ENCODE data around the gene MAPK10.
"Not testable (repeated sequence)": the region's sequence is repeated elsewhere in the genome, so short reads cannot be mapped to it uniquely, and the experiment has no call there.

The MAPK10 gene

GRCh38 chr4:86338521-86338920 is 21.3 kb downstream of the MAPK10 start:
- no peak for DNase-seq

- DNase-seq, result no peak
These were observed 25.7 kb downstream of the MAPK10 start for GRCh38 chr4:86334020-86334750.

GRCh38 chr4:86333236-86333635 is 26.6 kb downstream of the MAPK10 start:
- DNase-seq, result no peak

GRCh38 chr4:86330961-86331742 is 28.7 kb downstream of the MAPK10 start:
- DNase-seq, result no peak

GRCh38 chr4:86330411-86330810 is 29.4 kb downstream of the MAPK10 start:
- not testable (repeated sequence) for DNase-seq

- DNase-seq, result no peak
These were observed 30.4 kb downstream of the MAPK10 start for GRCh38 chr4:86329431-86329830.

GRCh38 chr4:86326400-86326799 is 33.5 kb downstream of the MAPK10 start:
- no peak for DNase-seq

- DNase-seq, result no peak
These were observed 40.5 kb downstream of the MAPK10 start for GRCh38 chr4:86319390-86319789.

- no peak for DNase-seq
These were observed 44.3 kb downstream of the MAPK10 start for GRCh38 chr4:86315579-86315978.

GRCh38 chr4:86313656-86314055 is 46.2 kb downstream of the MAPK10 start:
- DNase-seq, result no peak

- no peak for DNase-seq
These were observed 52.4 kb downstream of the MAPK10 start for GRCh38 chr4:86307432-86307831.

GRCh38 chr4:86306816-86307215 is 53.0 kb downstream of the MAPK10 start:
- DNase-seq, result no peak

- no peak for DNase-seq
These were observed 57.0 kb downstream of the MAPK10 start for GRCh38 chr4:86302830-86303229.

- DNase-seq, result peak; percentile 25
These were observed 57.6 kb downstream of the MAPK10 start for GRCh38 chr4:86302251-86302650.

GRCh38 chr4:86300516-86300915 is 59.3 kb downstream of the MAPK10 start:
- no peak for DNase-seq

GRCh38 chr4:86296865-86297264 is 63.0 kb downstream of the MAPK10 start:
- no peak for DNase-seq

- DNase-seq, result no peak
These were observed 65.0 kb downstream of the MAPK10 start for GRCh38 chr4:86294883-86295282.

GRCh38 chr4:86291180-86291579 is 68.7 kb downstream of the MAPK10 start:
- DNase-seq, result no peak

- DNase-seq, result no peak
These were observed 73.1 kb downstream of the MAPK10 start for GRCh38 chr4:86286726-86287125.

- DNase-seq, result no peak
These were observed 76.5 kb downstream of the MAPK10 start for GRCh38 chr4:86283371-86283770.

GRCh38 chr4:86280246-86280645 is 79.6 kb downstream of the MAPK10 start:
- DNase-seq, result no peak

GRCh38 chr4:86279293-86279960 is 80.4 kb downstream of the MAPK10 start:
- peak; percentile 16 for DNase-seq

- DNase-seq, result no peak
These were observed 81.7 kb downstream of the MAPK10 start for GRCh38 chr4:86278126-86278525.

GRCh38 chr4:86274642-86275041 is 85.2 kb downstream of the MAPK10 start:
- DNase-seq, result no peak

Measured in NCI-H510A (cell line).